H1 (cell line): ENCODE results near the gene ANXA6.

Experiments
- BACH1 ChIP-seq: IDR thresholded peaks from 2 replicates; pipeline ENCODE4 v1.6.1; 2012; ENCODE audit warnings: low read length, improper control_type of control experiment
- BRCA1 ChIP-seq: IDR thresholded peaks from 2 replicates; pipeline ENCODE4 v1.6.1; 2012; ENCODE audit warnings: low read depth, low read length, improper control_type of control experiment
- CEBPB ChIP-seq: IDR thresholded peaks from 2 replicates; pipeline ENCODE4 v1.6.1; 2012; ENCODE audit warnings: low read depth, low read length
- EP300 ChIP-seq, 2 experiments: IDR thresholded peaks; 1 replicate in 1 of 2; 2 replicates in 1 of 2; pipeline ENCODE4 v1.6.1; 2011 to 2012; ENCODE audit warnings: low read depth in 2 of 2, low read length in 2 of 2, mild to moderate bottlenecking in 2 of 2, borderline replicate concordance in 1 of 2, inconsistent platforms in 1 of 2, moderate library complexity in 1 of 2
- EZH2 ChIP-seq: fragments of 200-600 bp; sonication (generic); IDR thresholded peaks from 2 replicates; pipeline ENCODE4 v1.7.1; 2012; ENCODE audit warnings: low read depth, mild to moderate bottlenecking, moderate library complexity, low read length, inconsistent platforms; ENCODE audit not compliant: severe bottlenecking
- HDAC2 ChIP-seq, 2 experiments: fragments of 300-600 bp in 1 of 2; sonication (generic) in 1 of 2; IDR thresholded peaks; 2 replicates each; pipeline ENCODE4 v1.6.1; 2011 to 2012; ENCODE audit warnings: low read depth in 2 of 2, low read length in 2 of 2, mild to moderate bottlenecking in 2 of 2, moderate library complexity in 2 of 2, borderline replicate concordance in 1 of 2, inconsistent platforms in 1 of 2
- POLR2A ChIP-seq, 2 experiments: IDR thresholded peaks; 1 replicate in 1 of 2; 2 replicates in 1 of 2; pipeline ENCODE4 v1.6.1; 2011; ENCODE audit warnings: low read depth in 2 of 2, low read length in 2 of 2, mild to moderate bottlenecking in 2 of 2; ENCODE audit errors: control extremely low read depth in 1 of 2
- SIN3A ChIP-seq, 2 experiments: IDR thresholded peaks in 1 of 2; conservative IDR thresholded peaks in 1 of 2; 2 replicates each; pipeline ENCODE4 v1.6.1; 2011 to 2012; ENCODE audit warnings: low read length in 2 of 2, improper control_type of control experiment in 1 of 2, low read depth in 1 of 2, mild to moderate bottlenecking in 1 of 2
- SP1 ChIP-seq: IDR thresholded peaks from 2 replicates; pipeline ENCODE4 v1.6.1; 2011; ENCODE audit warnings: low read depth, low read length
- TF ChIP-seq, protein P1 (sequence below), 3 experiments: IDR thresholded peaks; 1 replicate in 2 of 3; 2 replicates in 1 of 3; pipeline versions ENCODE4 v1.5.1 to v1.6.1; 2011; ENCODE audit warnings: low read length in 3 of 3, mild to moderate bottlenecking in 3 of 3, inconsistent platforms in 2 of 3, low read depth in 1 of 3, moderate library complexity in 1 of 3; ENCODE audit not compliant: insufficient read depth in 1 of 3; ENCODE audit errors: control extremely low read depth in 1 of 3
- TF ChIP-seq, protein P2 (sequence below): IDR thresholded peaks from 2 replicates; pipeline ENCODE4 v1.6.1; 2012; ENCODE audit warnings: inconsistent platforms

DNA sequence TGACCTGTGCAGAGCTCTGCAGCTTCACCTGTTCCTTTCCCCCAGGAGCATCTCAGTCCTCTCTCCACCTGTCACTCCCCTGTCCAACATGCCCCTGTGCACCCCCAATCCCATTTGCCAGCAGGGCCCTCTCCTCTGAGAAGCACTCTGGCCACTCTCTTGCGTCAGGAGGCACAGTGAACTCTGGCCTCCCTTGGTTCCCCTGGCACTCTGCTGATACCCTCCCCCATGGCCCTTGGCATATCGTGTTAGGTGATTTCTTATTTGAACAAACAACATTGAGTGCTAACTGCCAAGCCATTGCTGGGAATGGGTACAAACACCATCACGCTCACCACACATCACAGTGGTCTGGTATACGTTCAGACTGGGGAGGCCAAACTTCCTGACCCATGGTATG, 55.8 kb downstream of the ANXA6 start:
- TF ChIP-seq EP300 (IDR thresholded peaks at IDR 0.05; ENCODE audit: borderline replicate concordance in 1 of 2, low read depth in 2 of 2, low read length in 2 of 2): no peak
- TF ChIP-seq, protein P1, sequence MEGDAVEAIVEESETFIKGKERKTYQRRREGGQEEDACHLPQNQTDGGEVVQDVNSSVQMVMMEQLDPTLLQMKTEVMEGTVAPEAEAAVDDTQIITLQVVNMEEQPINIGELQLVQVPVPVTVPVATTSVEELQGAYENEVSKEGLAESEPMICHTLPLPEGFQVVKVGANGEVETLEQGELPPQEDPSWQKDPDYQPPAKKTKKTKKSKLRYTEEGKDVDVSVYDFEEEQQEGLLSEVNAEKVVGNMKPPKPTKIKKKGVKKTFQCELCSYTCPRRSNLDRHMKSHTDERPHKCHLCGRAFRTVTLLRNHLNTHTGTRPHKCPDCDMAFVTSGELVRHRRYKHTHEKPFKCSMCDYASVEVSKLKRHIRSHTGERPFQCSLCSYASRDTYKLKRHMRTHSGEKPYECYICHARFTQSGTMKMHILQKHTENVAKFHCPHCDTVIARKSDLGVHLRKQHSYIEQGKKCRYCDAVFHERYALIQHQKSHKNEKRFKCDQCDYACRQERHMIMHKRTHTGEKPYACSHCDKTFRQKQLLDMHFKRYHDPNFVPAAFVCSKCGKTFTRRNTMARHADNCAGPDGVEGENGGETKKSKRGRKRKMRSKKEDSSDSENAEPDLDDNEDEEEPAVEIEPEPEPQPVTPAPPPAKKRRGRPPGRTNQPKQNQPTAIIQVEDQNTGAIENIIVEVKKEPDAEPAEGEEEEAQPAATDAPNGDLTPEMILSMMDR (IDR thresholded peaks at IDR 0.05; ENCODE audit: control extremely low read depth in 1 of 3, insufficient read depth in 1 of 3, low read depth in 1 of 3, low read length in 3 of 3): no peak
- no peak for TF ChIP-seq EZH2
- no peak for TF ChIP-seq HDAC2 (IDR thresholded peaks at IDR 0.05; ENCODE audit: borderline replicate concordance in 1 of 2, low read depth in 2 of 2, low read length in 2 of 2)
- no peak for TF ChIP-seq POLR2A (IDR thresholded peaks at IDR 0.05; ENCODE audit: control extremely low read depth in 1 of 2, low read depth in 2 of 2, low read length in 2 of 2)
- no peak for TF ChIP-seq CEBPB
- no peak for TF ChIP-seq BRCA1
- TF ChIP-seq SIN3A (conservative IDR thresholded peaks at IDR 0.05 in 1 of 2, IDR thresholded peaks at IDR 0.05 in 1 of 2; ENCODE audit: low read depth in 1 of 2, low read length in 2 of 2): no peak
- no peak for TF ChIP-seq BACH1
- TF ChIP-seq, protein P2, sequence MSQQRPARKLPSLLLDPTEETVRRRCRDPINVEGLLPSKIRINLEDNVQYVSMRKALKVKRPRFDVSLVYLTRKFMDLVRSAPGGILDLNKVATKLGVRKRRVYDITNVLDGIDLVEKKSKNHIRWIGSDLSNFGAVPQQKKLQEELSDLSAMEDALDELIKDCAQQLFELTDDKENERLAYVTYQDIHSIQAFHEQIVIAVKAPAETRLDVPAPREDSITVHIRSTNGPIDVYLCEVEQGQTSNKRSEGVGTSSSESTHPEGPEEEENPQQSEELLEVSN: no peak
- TF ChIP-seq SP1: no peak
